MG63 (cell line): ENCODE measurements around the gene ZNF592. TPM values are rescaled to one million over a fixed set of nuclear protein-coding genes. Genes with fewer than 3 reads are reported as not detected.

Experiments
- DNase-seq: peaks from one replicate; pipeline ENCODE4 v3.0.0-alpha.2; 2020
- H3K27me3 ChIP-seq: fragments of 250-450 bp; sonication (Bioruptor Pico); 2 replicates; pipeline ENCODE4 v1.5.1; 2020; ENCODE audit warnings: mild to moderate bottlenecking, moderate library complexity
- H3K36me3 ChIP-seq: fragments of 250-450 bp; sonication (Bioruptor Pico); 2 replicates; pipeline ENCODE4 v1.5.1; 2020; ENCODE audit warnings: mild to moderate bottlenecking, moderate library complexity
- H3K4me3 ChIP-seq: fragments of 250-450 bp; sonication (Bioruptor Pico); 2 replicates; pipeline ENCODE4 v1.5.1; 2020; ENCODE audit warnings: mild to moderate bottlenecking, moderate library complexity
- H3K9me3 ChIP-seq: fragments of 250-450 bp; sonication (Bioruptor Pico); 2 replicates; pipeline ENCODE4 v1.5.1; 2020; ENCODE audit warnings: mild to moderate bottlenecking, moderate library complexity
- total RNA-seq: library from RNA; depleted of rRNA; stranded (reverse); fragments of >200 nt; shearing (Covaris generic); gene quantifications from 2 replicates; pipeline ENCODE4 v1.2.3, GENCODE V29; 2014; ENCODE audit warnings: low replicate concordance

ZNF592 gene
- total RNA-seq, 1 experiment from 2014 or later, result 4.6 TPM

- H3K9me3 ChIP-seq, result no peaks in the 10 kb centered on the region
- no peaks in the 10 kb centered on the region for H3K36me3 ChIP-seq
Observed at GRCh38 chr15:84827246-84827645, 78.9 kb downstream of the ZNF592 start.

GRCh38 chr15:84828086-84828908 lies 79.9 kb downstream of the ZNF592 start:
- H3K36me3 ChIP-seq, result no peaks in the 10 kb centered on the region
- H3K27me3 ChIP-seq, result no peaks in the 10 kb centered on the region
- no peak for DNase-seq

More at GRCh38 chr15:84827246-84827645, 78.9 kb downstream of the ZNF592 start:
- H3K27me3 ChIP-seq, result no peaks in the 10 kb centered on the region
- no peak for DNase-seq
- no peak overlapping the region for H3K4me3 ChIP-seq

GRCh38 chr15:84829428-84829827 lies 81.0 kb downstream of the ZNF592 start:
- Histone ChIP-seq H3K9me3 (no peaks in the 10 kb centered on the region), H3K27me3 (no peaks in the 10 kb centered on the region), H3K36me3 (no peaks in the 10 kb centered on the region), H3K4me3 (no peak overlapping the region)
- no peak for DNase-seq

More at GRCh38 chr15:84828086-84828908, 79.9 kb downstream of the ZNF592 start:
- Histone ChIP-seq H3K4me3 (no peak overlapping the region), H3K9me3 (no peaks in the 10 kb centered on the region)

GRCh38 chr15:84830036-84830435 lies 81.6 kb downstream of the ZNF592 start:
- H3K36me3 ChIP-seq, result no peaks in the 10 kb centered on the region
- no peak overlapping the region for H3K4me3 ChIP-seq
- H3K9me3 ChIP-seq, result no peaks in the 10 kb centered on the region
- no peaks in the 10 kb centered on the region for H3K27me3 ChIP-seq
- DNase-seq, result no peak

GRCh38 chr15:84831028-84831427 lies 82.6 kb downstream of the ZNF592 start:
- H3K4me3 ChIP-seq, result no peak overlapping the region
- H3K27me3 ChIP-seq, result no peaks in the 10 kb centered on the region
- H3K9me3 ChIP-seq, result no peaks in the 10 kb centered on the region
- H3K36me3 ChIP-seq, result no peaks in the 10 kb centered on the region
- DNase-seq, result no peak

- Histone ChIP-seq H3K4me3 (no peak overlapping the region), H3K36me3 (no peaks in the 10 kb centered on the region), H3K9me3 (no peaks in the 10 kb centered on the region), H3K27me3 (no peaks in the 10 kb centered on the region)
- DNase-seq, result no peak
Observed at GRCh38 chr15:84831613-84832012, 83.2 kb downstream of the ZNF592 start.

- Histone ChIP-seq H3K27me3 (no peaks in the 10 kb centered on the region), H3K36me3 (no peaks in the 10 kb centered on the region), H3K9me3 (no peaks in the 10 kb centered on the region), H3K4me3 (no peak overlapping the region)
- DNase-seq, result no peak
Observed at GRCh38 chr15:84832448-84833040, 84.2 kb downstream of the ZNF592 start.

GRCh38 chr15:84833447-84834228 lies 85.2 kb downstream of the ZNF592 start:
- Histone ChIP-seq H3K27me3 (no peaks in the 10 kb centered on the region), H3K4me3 (no peak overlapping the region), H3K36me3 (no peaks in the 10 kb centered on the region), H3K9me3 (no peaks in the 10 kb centered on the region)
- DNase-seq, result no peak

GRCh38 chr15:84834229-84834955 lies 86.0 kb downstream of the ZNF592 start:
- H3K36me3 ChIP-seq, result no peaks in the 10 kb centered on the region
- no peak overlapping the region for H3K4me3 ChIP-seq
- no peaks in the 10 kb centered on the region for H3K9me3 ChIP-seq
- no peaks in the 10 kb centered on the region for H3K27me3 ChIP-seq
- no peak for DNase-seq

- no peaks in the 10 kb centered on the region for H3K36me3 ChIP-seq
- no peak for DNase-seq
- no peaks in the 10 kb centered on the region for H3K9me3 ChIP-seq
- H3K4me3 ChIP-seq, result no peak overlapping the region
- H3K27me3 ChIP-seq, result no peaks in the 10 kb centered on the region
Observed at GRCh38 chr15:84834969-84835368, 86.6 kb downstream of the ZNF592 start.

GRCh38 chr15:84835661-84836337 lies 87.4 kb downstream of the ZNF592 start:
- no peaks in the 10 kb centered on the region for H3K9me3 ChIP-seq

GRCh38 chr15:84836844-84837243 lies 88.5 kb downstream of the ZNF592 start:
- no peaks in the 10 kb centered on the region for H3K36me3 ChIP-seq
- no peak for DNase-seq
- no peak overlapping the region for H3K4me3 ChIP-seq
- H3K9me3 ChIP-seq, result no peaks in the 10 kb centered on the region
- H3K27me3 ChIP-seq, result no peaks in the 10 kb centered on the region

More at GRCh38 chr15:84835661-84836337, 87.4 kb downstream of the ZNF592 start:
- H3K4me3 ChIP-seq, result no peak overlapping the region
- H3K27me3 ChIP-seq, result no peaks in the 10 kb centered on the region
- H3K36me3 ChIP-seq, result no peaks in the 10 kb centered on the region
- DNase-seq, result no peak

- DNase-seq, result no peak
- H3K9me3 ChIP-seq, result no peaks in the 10 kb centered on the region
- H3K4me3 ChIP-seq, result no peak overlapping the region
- no peaks in the 10 kb centered on the region for H3K27me3 ChIP-seq
- no peaks in the 10 kb centered on the region for H3K36me3 ChIP-seq
Observed at GRCh38 chr15:84839714-84840113, 91.3 kb downstream of the ZNF592 start.

GRCh38 chr15:84840255-84840654 lies 91.9 kb downstream of the ZNF592 start:
- no peak overlapping the region for H3K4me3 ChIP-seq
- no peaks in the 10 kb centered on the region for H3K36me3 ChIP-seq
- no peak for DNase-seq
- H3K27me3 ChIP-seq, result no peaks in the 10 kb centered on the region
- no peaks in the 10 kb centered on the region; the same call in 1 of the 2 replicates for H3K9me3 ChIP-seq

- H3K27me3 ChIP-seq, result no peaks in the 10 kb centered on the region
- peak; percentile 73 for DNase-seq
- H3K9me3 ChIP-seq, result peaks cover 5% of the 10 kb centered on the region
- H3K36me3 ChIP-seq, result no peaks in the 10 kb centered on the region
- no peak overlapping the region for H3K4me3 ChIP-seq
Observed at GRCh38 chr15:84840741-84841429, 92.5 kb downstream of the ZNF592 start.

- H3K27me3 ChIP-seq, result no peaks in the 10 kb centered on the region
- no peak overlapping the region for H3K4me3 ChIP-seq
- no peaks in the 10 kb centered on the region for H3K36me3 ChIP-seq
- peaks cover 24% of the 10 kb centered on the region for H3K9me3 ChIP-seq
- no peak for DNase-seq
Observed at GRCh38 chr15:84842781-84843180, 94.4 kb downstream of the ZNF592 start.
